ENCODE data around the gene AFAP1L2. TPM values are rescaled to one million over a fixed set of nuclear protein-coding genes. Genes with fewer than 3 reads are reported as not detected.

Gene AFAP1L2
- total RNA-seq, 2 experiments from 2014 or later: 0.36 to 0.50 TPM

GRCh38 chr10:114297136-114297705, 107.1 kb downstream of the AFAP1L2 start:
- POLR2A ChIA-PET: no interaction called here
- ATAC-seq (ENCODE audit: poor library complexity): no peak
- Histone ChIP-seq H3K4me1 (ENCODE audit: insufficient read depth, low read length) (no peaks in the 10 kb centered on the region), H3K27ac (ENCODE audit: low read depth in 1 of 2, low read length in 2 of 2) (no peak overlapping the region), H3K9me3 (ENCODE audit: control insufficient read depth in 1 of 2, insufficient read depth in 1 of 2, low read length in 2 of 2) (peaks cover 12 to 23% of the 10 kb centered on the region in 2 experiments), H3K27me3 (ENCODE audit: control insufficient read depth in 1 of 2, insufficient read depth in 2 of 2, low read length in 2 of 2) (no peaks in the 10 kb centered on the region), H3K4me3 (ENCODE audit: low read length) (no peak overlapping the region), H3K36me3 (ENCODE audit: insufficient read depth, low read length) (peaks cover 12% of the 10 kb centered on the region)
- Mint-ChIP-seq H3K36me3 (ENCODE audit: low read depth) (peaks cover 59% of the 10 kb centered on the region), H3K4me1 (ENCODE audit: low read depth) (no peaks in the 10 kb centered on the region), H3K9me3 (peaks cover 10% of the 10 kb centered on the region), H3K27me3 (no peaks in the 10 kb centered on the region), H3K27ac (no peak overlapping the region), H3K4me3 (no peak overlapping the region)
- intact Hi-C loops (cut with DNase I, micrococcal nuclease): no loop called here
- CTCF ChIA-PET: no interaction called here
- DNase-seq: no peak
- TF ChIP-seq, protein P1, sequence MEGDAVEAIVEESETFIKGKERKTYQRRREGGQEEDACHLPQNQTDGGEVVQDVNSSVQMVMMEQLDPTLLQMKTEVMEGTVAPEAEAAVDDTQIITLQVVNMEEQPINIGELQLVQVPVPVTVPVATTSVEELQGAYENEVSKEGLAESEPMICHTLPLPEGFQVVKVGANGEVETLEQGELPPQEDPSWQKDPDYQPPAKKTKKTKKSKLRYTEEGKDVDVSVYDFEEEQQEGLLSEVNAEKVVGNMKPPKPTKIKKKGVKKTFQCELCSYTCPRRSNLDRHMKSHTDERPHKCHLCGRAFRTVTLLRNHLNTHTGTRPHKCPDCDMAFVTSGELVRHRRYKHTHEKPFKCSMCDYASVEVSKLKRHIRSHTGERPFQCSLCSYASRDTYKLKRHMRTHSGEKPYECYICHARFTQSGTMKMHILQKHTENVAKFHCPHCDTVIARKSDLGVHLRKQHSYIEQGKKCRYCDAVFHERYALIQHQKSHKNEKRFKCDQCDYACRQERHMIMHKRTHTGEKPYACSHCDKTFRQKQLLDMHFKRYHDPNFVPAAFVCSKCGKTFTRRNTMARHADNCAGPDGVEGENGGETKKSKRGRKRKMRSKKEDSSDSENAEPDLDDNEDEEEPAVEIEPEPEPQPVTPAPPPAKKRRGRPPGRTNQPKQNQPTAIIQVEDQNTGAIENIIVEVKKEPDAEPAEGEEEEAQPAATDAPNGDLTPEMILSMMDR (IDR thresholded peaks at IDR 0.05): no peak

GRCh38 chr10:114295393-114295792, 108.9 kb downstream of the AFAP1L2 start:
- POLR2A ChIA-PET: no interaction called here
- Histone ChIP-seq H3K9me3 (ENCODE audit: control insufficient read depth in 1 of 2, insufficient read depth in 1 of 2, low read length in 2 of 2) (peaks cover 12 to 23% of the 10 kb centered on the region in 2 experiments), H3K36me3 (ENCODE audit: insufficient read depth, low read length) (peaks cover 12% of the 10 kb centered on the region), H3K27ac (ENCODE audit: low read depth in 1 of 2, low read length in 2 of 2) (no peak overlapping the region), H3K27me3 (ENCODE audit: control insufficient read depth in 1 of 2, insufficient read depth in 2 of 2, low read length in 2 of 2) (no peaks in the 10 kb centered on the region), H3K4me1 (ENCODE audit: insufficient read depth, low read length) (no peaks in the 10 kb centered on the region), H3K4me3 (ENCODE audit: low read length) (no peak overlapping the region)
- Mint-ChIP-seq H3K27me3 (no peaks in the 10 kb centered on the region), H3K4me3 (no peak overlapping the region), H3K4me1 (ENCODE audit: low read depth) (no peaks in the 10 kb centered on the region), H3K27ac (no peak overlapping the region), H3K36me3 (ENCODE audit: low read depth) (peaks cover 57% of the 10 kb centered on the region), H3K9me3 (peaks cover 10% of the 10 kb centered on the region)
- DNase-seq (no peak), ATAC-seq (ENCODE audit: poor library complexity) (no peak)
- CTCF ChIA-PET: no interaction called here
- intact Hi-C loops (cut with DNase I, micrococcal nuclease): loop anchor here in 1 of 2 experiments (1.0 kb wide), 1 partner anchor 36 kb away; no protein-coding TSS in a partner anchor
- TF ChIP-seq, protein P1 (IDR thresholded peaks at IDR 0.05): no peak

DNA sequence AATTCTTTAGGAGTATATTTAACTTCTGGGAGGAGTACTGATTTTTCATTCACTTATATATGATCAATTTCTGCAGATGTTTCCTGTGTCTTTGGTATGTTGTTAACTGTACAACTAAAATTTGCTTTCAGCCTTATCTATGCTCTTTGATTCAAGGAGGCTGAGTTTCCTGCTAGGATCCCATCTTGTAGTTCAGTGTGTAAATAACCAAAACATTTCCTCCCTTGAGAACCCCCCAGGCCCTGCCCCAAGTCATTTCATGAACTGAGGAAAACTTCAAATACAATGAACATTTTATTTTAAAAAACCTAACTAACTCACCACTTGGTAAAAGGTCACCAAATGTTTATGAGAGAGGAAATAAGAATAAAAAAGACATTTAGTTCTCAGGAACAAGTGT, 109.8 kb downstream of the AFAP1L2 start:
- Mint-ChIP-seq H3K27me3 (no peaks in the 10 kb centered on the region), H3K4me1 (ENCODE audit: low read depth) (no peaks in the 10 kb centered on the region), H3K9me3 (peaks cover 10% of the 10 kb centered on the region), H3K36me3 (ENCODE audit: low read depth) (peaks cover 51% of the 10 kb centered on the region), H3K4me3 (no peak overlapping the region), H3K27ac (no peak overlapping the region)
- ATAC-seq (ENCODE audit: poor library complexity) (no peak), DNase-seq (no peak)
- no peaks in the 10 kb centered on the region for H3K27me3 ChIP-seq (ENCODE audit: control insufficient read depth in 1 of 2, insufficient read depth in 2 of 2, low read length in 2 of 2)
- ChIA-PET CTCF (no interaction called here), POLR2A (no interaction called here)
- no peak overlapping the region for H3K4me3 ChIP-seq (ENCODE audit: low read length)
- TF ChIP-seq, protein P1 (IDR thresholded peaks at IDR 0.05): no peak
- no peaks in the 10 kb centered on the region for H3K4me1 ChIP-seq (ENCODE audit: insufficient read depth, low read length)
- intact Hi-C loops (cut with DNase I, micrococcal nuclease): no loop called here
- H3K27ac ChIP-seq (ENCODE audit: low read depth in 1 of 2, low read length in 2 of 2): no peak overlapping the region
- H3K9me3 ChIP-seq (ENCODE audit: control insufficient read depth in 1 of 2, insufficient read depth in 1 of 2, low read length in 2 of 2): peaks cover 12 to 23% of the 10 kb centered on the region in 2 experiments
- H3K36me3 ChIP-seq (ENCODE audit: insufficient read depth, low read length): peaks cover 12% of the 10 kb centered on the region
